ENCODE results near the gene CD47.

CD47 gene

DNA sequence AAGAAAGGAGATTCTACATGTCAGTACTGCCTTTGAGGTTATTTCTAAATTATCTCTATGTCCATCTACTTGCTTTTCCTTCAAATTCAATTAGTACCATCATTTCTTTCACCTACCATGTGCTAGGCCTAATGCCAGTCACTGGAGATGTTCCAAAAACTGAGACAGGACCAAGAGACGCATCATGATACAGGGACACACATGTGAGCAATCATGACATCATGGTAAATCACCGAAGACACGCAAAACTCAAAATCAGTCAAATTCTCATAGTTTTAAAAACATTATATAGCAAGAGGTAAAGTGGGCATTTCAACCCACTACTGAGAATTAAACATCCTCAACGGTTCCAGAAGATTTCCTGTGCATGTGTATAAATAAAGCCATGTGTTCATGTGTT, 95.0 kb downstream of the CD47 start:
- TF ChIP-seq, protein P1, sequence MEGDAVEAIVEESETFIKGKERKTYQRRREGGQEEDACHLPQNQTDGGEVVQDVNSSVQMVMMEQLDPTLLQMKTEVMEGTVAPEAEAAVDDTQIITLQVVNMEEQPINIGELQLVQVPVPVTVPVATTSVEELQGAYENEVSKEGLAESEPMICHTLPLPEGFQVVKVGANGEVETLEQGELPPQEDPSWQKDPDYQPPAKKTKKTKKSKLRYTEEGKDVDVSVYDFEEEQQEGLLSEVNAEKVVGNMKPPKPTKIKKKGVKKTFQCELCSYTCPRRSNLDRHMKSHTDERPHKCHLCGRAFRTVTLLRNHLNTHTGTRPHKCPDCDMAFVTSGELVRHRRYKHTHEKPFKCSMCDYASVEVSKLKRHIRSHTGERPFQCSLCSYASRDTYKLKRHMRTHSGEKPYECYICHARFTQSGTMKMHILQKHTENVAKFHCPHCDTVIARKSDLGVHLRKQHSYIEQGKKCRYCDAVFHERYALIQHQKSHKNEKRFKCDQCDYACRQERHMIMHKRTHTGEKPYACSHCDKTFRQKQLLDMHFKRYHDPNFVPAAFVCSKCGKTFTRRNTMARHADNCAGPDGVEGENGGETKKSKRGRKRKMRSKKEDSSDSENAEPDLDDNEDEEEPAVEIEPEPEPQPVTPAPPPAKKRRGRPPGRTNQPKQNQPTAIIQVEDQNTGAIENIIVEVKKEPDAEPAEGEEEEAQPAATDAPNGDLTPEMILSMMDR (conservative IDR thresholded peaks at IDR 0.05; ENCODE audit: low read length) = no peak
- no peak for TF ChIP-seq EZH2phosphoT487 (IDR thresholded peaks at IDR 0.05; ENCODE audit: borderline replicate concordance)
- H3K27me3 ChIP-seq (ENCODE audit: insufficient read depth, low read length, poor library complexity, severe bottlenecking) = no peaks in the 10 kb centered on the region
- H3K79me2 ChIP-seq (ENCODE audit: insufficient read depth, low read length) = no peaks in the 10 kb centered on the region
- no peak overlapping the region for H3K9ac ChIP-seq (ENCODE audit: low read depth, low read length, poor library complexity, severe bottlenecking)
- H2AFZ ChIP-seq (ENCODE audit: low read length) = 0 out of 2 replicates have a peak overlapping the region, but pooled peaks have one; percentile 3
- peaks cover 13% of the 10 kb centered on the region for H3K4me1 ChIP-seq (ENCODE audit: insufficient read depth, low read length, poor library complexity, severe bottlenecking)
- no peaks in the 10 kb centered on the region for H3K36me3 ChIP-seq (ENCODE audit: insufficient read depth, low read length)
- H3K4me2 ChIP-seq (ENCODE audit: low read depth, low read length, poor library complexity, severe bottlenecking) = peak overlapping the region; percentile 28
- no peaks in the 10 kb centered on the region for H4K20me1 ChIP-seq (ENCODE audit: insufficient read depth, low read length, poor library complexity, severe bottlenecking)
- no peak overlapping the region for H3K4me3 ChIP-seq (ENCODE audit: low read length, poor library complexity, severe bottlenecking)
- H3F3A ChIP-seq (ENCODE audit: low read depth) = no peaks in the 10 kb centered on the region
- no peaks in the 10 kb centered on the region for H3K9me2 ChIP-seq (replicated peaks; ENCODE audit: low read depth, low read length)
- H3K9me3 ChIP-seq (ENCODE audit: insufficient read depth, low read depth, low read length) = no peaks in the 10 kb centered on the region

DNA sequence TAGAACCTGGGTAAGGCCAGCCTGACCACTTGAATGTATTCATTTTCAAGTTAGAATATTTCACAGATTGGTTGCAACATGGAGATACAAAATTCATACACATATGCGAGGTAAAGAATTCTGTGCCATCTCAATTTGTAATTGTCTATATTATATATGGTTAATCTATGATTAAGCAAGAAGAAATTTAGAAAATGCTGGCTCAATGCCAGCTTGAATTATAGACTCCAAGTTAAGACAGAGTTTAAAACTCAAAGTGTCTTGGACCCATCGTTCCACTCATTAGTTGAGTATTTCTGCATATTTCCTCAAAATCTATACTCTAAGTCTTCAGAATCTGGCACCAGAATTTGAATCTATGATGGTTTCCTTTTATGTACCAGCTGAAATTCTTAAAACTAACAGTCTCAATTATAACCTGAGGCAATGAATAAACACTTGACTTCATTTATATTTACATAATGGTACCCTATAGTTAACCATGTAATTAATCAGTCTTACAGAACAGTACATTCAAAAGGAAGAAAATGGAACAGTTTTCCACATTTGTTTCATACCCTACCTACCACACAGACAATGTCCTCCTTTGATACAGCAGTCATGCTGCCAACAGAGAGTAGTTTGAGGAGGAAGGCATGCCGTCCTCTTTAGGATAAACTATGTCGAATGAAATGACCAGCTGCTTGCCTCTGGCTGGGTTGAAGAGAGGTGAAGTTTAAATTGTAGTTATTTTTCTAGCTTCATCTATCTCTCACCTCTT, 95.7 kb downstream of the CD47 start:
- H3K9me2 ChIP-seq (replicated peaks; ENCODE audit: low read depth, low read length) = no peaks in the 10 kb centered on the region
- H3F3A ChIP-seq (ENCODE audit: low read depth) = no peaks in the 10 kb centered on the region
- H3K79me2 ChIP-seq (ENCODE audit: insufficient read depth, low read length) = no peaks in the 10 kb centered on the region
- no peaks in the 10 kb centered on the region for H3K36me3 ChIP-seq (ENCODE audit: insufficient read depth, low read length)
- no peak overlapping the region for H3K4me3 ChIP-seq (ENCODE audit: low read length, poor library complexity, severe bottlenecking)
- no peaks in the 10 kb centered on the region for H4K20me1 ChIP-seq (ENCODE audit: insufficient read depth, low read length, poor library complexity, severe bottlenecking)
- H2AFZ ChIP-seq (ENCODE audit: low read length) = no peak overlapping the region
- H3K27me3 ChIP-seq (ENCODE audit: insufficient read depth, low read length, poor library complexity, severe bottlenecking) = no peaks in the 10 kb centered on the region
- H3K9me3 ChIP-seq (ENCODE audit: insufficient read depth, low read depth, low read length) = no peaks in the 10 kb centered on the region
- TF ChIP-seq, protein P1 (conservative IDR thresholded peaks at IDR 0.05; ENCODE audit: low read length) = no peak
- TF ChIP-seq EZH2phosphoT487 (IDR thresholded peaks at IDR 0.05; ENCODE audit: borderline replicate concordance) = no peak
- H3K9ac ChIP-seq (ENCODE audit: low read depth, low read length, poor library complexity, severe bottlenecking) = no peak overlapping the region
- peaks cover 13% of the 10 kb centered on the region for H3K4me1 ChIP-seq (ENCODE audit: insufficient read depth, low read length, poor library complexity, severe bottlenecking)
- no peak overlapping the region for H3K4me2 ChIP-seq (ENCODE audit: low read depth, low read length, poor library complexity, severe bottlenecking)

DNA sequence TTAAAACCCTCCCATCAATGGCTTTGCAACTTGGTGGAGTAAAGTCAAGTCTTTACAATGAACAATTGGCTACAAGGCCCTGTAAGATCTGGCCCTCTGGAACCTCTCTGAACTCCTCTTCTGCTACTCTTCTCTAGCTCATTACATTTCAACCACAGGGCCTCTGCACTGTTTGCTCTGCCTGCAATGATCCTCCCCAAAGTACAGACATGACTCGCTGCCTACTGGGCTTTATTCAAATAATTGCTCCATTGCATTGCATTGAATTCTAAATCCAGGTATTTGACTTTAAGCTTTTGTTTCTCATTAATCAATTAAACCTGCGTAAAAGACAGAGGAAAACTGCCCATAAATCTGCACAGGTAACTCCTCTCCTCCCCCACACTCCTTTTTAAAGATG, 96.7 kb downstream of the CD47 start:
- peaks cover 13% of the 10 kb centered on the region for H3K4me1 ChIP-seq (ENCODE audit: insufficient read depth, low read length, poor library complexity, severe bottlenecking)
- no peak overlapping the region for H3K9ac ChIP-seq (ENCODE audit: low read depth, low read length, poor library complexity, severe bottlenecking)
- no peaks in the 10 kb centered on the region for H3K27me3 ChIP-seq (ENCODE audit: insufficient read depth, low read length, poor library complexity, severe bottlenecking)
- TF ChIP-seq EZH2phosphoT487 (IDR thresholded peaks at IDR 0.05; ENCODE audit: borderline replicate concordance) = no peak
- TF ChIP-seq, protein P1 (conservative IDR thresholded peaks at IDR 0.05; ENCODE audit: low read length) = no peak
- no peaks in the 10 kb centered on the region for H3K9me2 ChIP-seq (replicated peaks; ENCODE audit: low read depth, low read length)
- H3F3A ChIP-seq (ENCODE audit: low read depth) = no peaks in the 10 kb centered on the region
- H3K4me3 ChIP-seq (ENCODE audit: low read length, poor library complexity, severe bottlenecking) = no peak overlapping the region
- H3K4me2 ChIP-seq (ENCODE audit: low read depth, low read length, poor library complexity, severe bottlenecking) = no peak overlapping the region
- no peaks in the 10 kb centered on the region for H4K20me1 ChIP-seq (ENCODE audit: insufficient read depth, low read length, poor library complexity, severe bottlenecking)
- no peaks in the 10 kb centered on the region for H3K9me3 ChIP-seq (ENCODE audit: insufficient read depth, low read depth, low read length)
- H3K79me2 ChIP-seq (ENCODE audit: insufficient read depth, low read length) = no peaks in the 10 kb centered on the region
- H3K36me3 ChIP-seq (ENCODE audit: insufficient read depth, low read length) = no peaks in the 10 kb centered on the region
- H2AFZ ChIP-seq (ENCODE audit: low read length) = no peak overlapping the region

Data from Loucy (cell line).